HEK293 (cell line): ENCODE results near the gene ATP8A2.

Source experiments
- CTCF ChIA-PET: fragments of 350-600 bp; formaldehyde crosslinking; extraction: SDS; loops from one replicate; lab custom pipeline; 2021; ENCODE audit warnings: antibody characterized with exemption; lab: Yijun Ruan, JAX
- POLR2A ChIA-PET: fragments of 300-600 bp; formaldehyde crosslinking; extraction: SDS; loops from one replicate; lab custom pipeline; 2020; ENCODE audit warnings: antibody characterized with exemption, inconsistent platforms; lab: Yijun Ruan, JAX
- H3K27ac ChIP-seq: fragments of 200-500 bp; sonication (Bioruptor generic); 2 replicates; pipeline ENCODE4 v1.5.1; 2014; ENCODE audit warnings: low read depth, low read length, control low read depth, inconsistent platforms; ENCODE audit errors: extremely low read depth
- H3K36me3 ChIP-seq, 2 experiments: fragments of 200-500 bp in 1 of 2; sonication (Bioruptor generic) in 1 of 2; 1 replicate in 1 of 2; 2 replicates in 1 of 2; pipeline ENCODE4 v1.5.1; 2014 to 2017; ENCODE audit warnings: inconsistent platforms in 2 of 2, low read length in 2 of 2; ENCODE audit not compliant: control insufficient read depth in 2 of 2, insufficient read depth in 1 of 2
- H3K4me1 ChIP-seq: fragments of 200-500 bp; sonication (Bioruptor generic); 2 replicates; pipeline ENCODE4 v1.5.1; 2014; ENCODE audit warnings: mild to moderate bottlenecking, low read length, inconsistent platforms; ENCODE audit not compliant: control insufficient read depth, insufficient read depth
- H3K4me3 ChIP-seq: 2 replicates; pipeline ENCODE4 v1.5.1; 2011; ENCODE audit warnings: low read depth, mild to moderate bottlenecking, control low read depth, low read length, moderate library complexity
- H3K9me3 ChIP-seq: fragments of 200-500 bp; sonication (Bioruptor generic); 2 replicates; pipeline ENCODE4 v1.5.1; 2014; ENCODE audit warnings: low read depth, low read length, inconsistent platforms; ENCODE audit not compliant: control insufficient read depth, insufficient read depth
- GLI4 ChIP-seq: fragments of 450-650 bp; formaldehyde crosslinking; IDR thresholded peaks from 2 replicates; pipeline ENCODE4 v1.5.1; 2016; ENCODE audit warnings: missing biosample characterization, missing genetic modification characterization
- KLF7 ChIP-seq: fragments of 450-650 bp; formaldehyde crosslinking; IDR thresholded peaks from 2 replicates; pipeline ENCODE4 v1.5.1; 2016; ENCODE audit warnings: missing biosample characterization, missing genetic modification characterization, borderline replicate concordance
- KLF8 ChIP-seq: fragments of 450-650 bp; formaldehyde crosslinking; IDR thresholded peaks from 2 replicates; pipeline ENCODE4 v1.5.1; 2016; ENCODE audit warnings: missing biosample characterization, missing genetic modification characterization
- YY1 ChIP-seq: fragments of 450-650 bp; formaldehyde crosslinking; IDR thresholded peaks from 2 replicates; pipeline ENCODE4 v1.5.1; 2018; ENCODE audit warnings: missing biosample characterization, missing genetic modification characterization
- ZBTB6 ChIP-seq: fragments of 450-650 bp; formaldehyde crosslinking; IDR thresholded peaks from 2 replicates; pipeline ENCODE4 v1.5.1; 2017; ENCODE audit warnings: missing biosample characterization, missing genetic modification characterization
- ZBTB7A ChIP-seq: fragments of 450-650 bp; formaldehyde crosslinking; IDR thresholded peaks from 2 replicates; pipeline ENCODE4 v1.5.1; 2016; ENCODE audit warnings: low read depth, missing biosample characterization, missing genetic modification characterization
- ZFP3 ChIP-seq: fragments of 450-650 bp; formaldehyde crosslinking; IDR thresholded peaks from 2 replicates; pipeline ENCODE4 v1.5.1; 2016; ENCODE audit warnings: low read depth, missing biosample characterization, missing genetic modification characterization
- ZNF138 ChIP-seq: fragments of 450-650 bp; formaldehyde crosslinking; IDR thresholded peaks from 2 replicates; pipeline ENCODE4 v1.5.1; 2016; ENCODE audit warnings: missing biosample characterization, missing genetic modification characterization, borderline replicate concordance
- ZNF140 ChIP-seq: fragments of 450-650 bp; formaldehyde crosslinking; IDR thresholded peaks from 2 replicates; pipeline ENCODE4 v1.5.1; 2016; ENCODE audit warnings: missing biosample characterization, missing genetic modification characterization
- ZNF148 ChIP-seq: fragments of 450-650 bp; formaldehyde crosslinking; IDR thresholded peaks from 2 replicates; pipeline ENCODE4 v1.5.0; 2017; ENCODE audit warnings: missing biosample characterization, missing genetic modification characterization, borderline replicate concordance
- ZNF221 ChIP-seq: fragments of 450-650 bp; formaldehyde crosslinking; IDR thresholded peaks from 2 replicates; pipeline ENCODE4 v1.5.1; 2017; ENCODE audit warnings: missing biosample characterization, missing genetic modification characterization, borderline replicate concordance
- ZNF248 ChIP-seq: fragments of 450-650 bp; formaldehyde crosslinking; IDR thresholded peaks from 2 replicates; pipeline ENCODE4 v1.5.1; 2017; ENCODE audit warnings: missing biosample characterization, missing genetic modification characterization
- ZNF391 ChIP-seq: fragments of 450-650 bp; formaldehyde crosslinking; IDR thresholded peaks from 2 replicates; pipeline ENCODE4 v1.5.1; 2016; ENCODE audit warnings: low read depth, missing biosample characterization, missing genetic modification characterization, borderline replicate concordance
- ZNF48 ChIP-seq: fragments of 450-650 bp; formaldehyde crosslinking; IDR thresholded peaks from 2 replicates; pipeline ENCODE4 v1.5.1; 2016; ENCODE audit warnings: missing biosample characterization, missing genetic modification characterization
- ZNF529 ChIP-seq: fragments of 450-650 bp; formaldehyde crosslinking; IDR thresholded peaks from 2 replicates; pipeline ENCODE4 v1.5.1; 2017; ENCODE audit warnings: missing genetic modification characterization, missing biosample characterization; ENCODE audit not compliant: insufficient replicate concordance
- TF ChIP-seq, protein P1 (sequence below): sonication (generic); formaldehyde crosslinking; IDR thresholded peaks from 2 replicates; pipeline ENCODE4 v1.8.1; 2022; ENCODE audit warnings: mild to moderate bottlenecking, moderate library complexity, missing genetic modification reagents
- TF ChIP-seq, protein P2 (sequence below): fragments of 450-650 bp; formaldehyde crosslinking; IDR thresholded peaks from 2 replicates; pipeline ENCODE4 v1.5.1; 2016; ENCODE audit warnings: missing biosample characterization, missing genetic modification characterization
- TF ChIP-seq, protein P3 (sequence below): fragments of 450-650 bp; formaldehyde crosslinking; IDR thresholded peaks from 2 replicates; pipeline ENCODE4 v1.5.1; 2017; ENCODE audit warnings: missing biosample characterization, missing genetic modification characterization
- TF ChIP-seq, protein P4 (sequence below): fragments of 450-650 bp; formaldehyde crosslinking; conservative IDR thresholded peaks from 2 replicates; pipeline ENCODE4 v1.5.1; 2016; ENCODE audit warnings: low read depth, missing biosample characterization, missing genetic modification characterization
- TF ChIP-seq, protein P5 (sequence below): fragments of 450-650 bp; IDR thresholded peaks from 2 replicates; pipeline ENCODE4 v1.5.1; 2018; ENCODE audit warnings: missing biosample characterization, missing genetic modification characterization

ATP8A2 gene

GRCh38 chr13:25899464-25899863 lies 527.7 kb downstream of the ATP8A2 start:
- Histone ChIP-seq H3K9me3 (no peaks in the 10 kb centered on the region), H3K4me1 (no peaks in the 10 kb centered on the region)

More at GRCh38 chr13:25899464-25899863, 527.7 kb downstream of the ATP8A2 start:
- Histone ChIP-seq H3K36me3 (no peaks in the 10 kb centered on the region), H3K4me3 (no peak overlapping the region), H3K27ac (no peak overlapping the region)
- ChIA-PET POLR2A (no interaction called here), CTCF (no interaction called here)
- TF ChIP-seq, protein P1, sequence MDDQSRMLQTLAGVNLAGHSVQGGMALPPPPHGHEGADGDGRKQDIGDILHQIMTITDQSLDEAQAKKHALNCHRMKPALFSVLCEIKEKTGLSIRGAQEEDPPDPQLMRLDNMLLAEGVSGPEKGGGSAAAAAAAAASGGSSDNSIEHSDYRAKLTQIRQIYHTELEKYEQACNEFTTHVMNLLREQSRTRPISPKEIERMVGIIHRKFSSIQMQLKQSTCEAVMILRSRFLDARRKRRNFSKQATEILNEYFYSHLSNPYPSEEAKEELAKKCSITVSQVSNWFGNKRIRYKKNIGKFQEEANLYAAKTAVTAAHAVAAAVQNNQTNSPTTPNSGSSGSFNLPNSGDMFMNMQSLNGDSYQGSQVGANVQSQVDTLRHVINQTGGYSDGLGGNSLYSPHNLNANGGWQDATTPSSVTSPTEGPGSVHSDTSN (CRISPR knock-in tag) = no peak
- TF ChIP-seq ZNF248 (no peak), ZNF391 (tag by site-specific recombination) (no peak), ZBTB7A (tag by site-specific recombination) (no peak), ZNF148 (tag by site-specific recombination) (no peak), KLF7 (tag by site-specific recombination) (no peak), ZNF140 (tag by site-specific recombination) (no peak), ZBTB6 (tag by site-specific recombination) (no peak), GLI4 (tag by site-specific recombination) (no peak), ZNF138 (no peak), ZNF48 (tag by site-specific recombination) (no peak), ZNF221 (no peak), KLF8 (tag by site-specific recombination) (no peak), ZFP3 (tag by site-specific recombination) (no peak), YY1 (tag by site-specific recombination) (no peak), ZNF529 (tag by site-specific recombination) (no peak)
- TF ChIP-seq, protein P2, sequence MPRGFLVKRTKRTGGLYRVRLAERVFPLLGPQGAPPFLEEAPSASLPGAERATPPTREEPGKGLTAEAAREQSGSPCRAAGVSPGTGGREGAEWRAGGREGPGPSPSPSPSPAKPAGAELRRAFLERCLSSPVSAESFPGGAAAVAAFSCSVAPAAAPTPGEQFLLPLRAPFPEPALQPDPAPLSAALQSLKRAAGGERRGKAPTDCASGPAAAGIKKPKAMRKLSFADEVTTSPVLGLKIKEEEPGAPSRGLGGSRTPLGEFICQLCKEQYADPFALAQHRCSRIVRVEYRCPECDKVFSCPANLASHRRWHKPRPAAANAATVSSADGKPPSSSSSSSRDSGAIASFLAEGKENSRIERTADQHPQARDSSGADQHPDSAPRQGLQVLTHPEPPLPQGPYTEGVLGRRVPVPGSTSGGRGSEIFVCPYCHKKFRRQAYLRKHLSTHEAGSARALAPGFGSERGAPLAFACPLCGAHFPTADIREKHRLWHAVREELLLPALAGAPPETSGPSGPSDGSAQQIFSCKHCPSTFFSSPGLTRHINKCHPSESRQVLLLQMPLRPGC = no peak
- TF ChIP-seq, protein P3, sequence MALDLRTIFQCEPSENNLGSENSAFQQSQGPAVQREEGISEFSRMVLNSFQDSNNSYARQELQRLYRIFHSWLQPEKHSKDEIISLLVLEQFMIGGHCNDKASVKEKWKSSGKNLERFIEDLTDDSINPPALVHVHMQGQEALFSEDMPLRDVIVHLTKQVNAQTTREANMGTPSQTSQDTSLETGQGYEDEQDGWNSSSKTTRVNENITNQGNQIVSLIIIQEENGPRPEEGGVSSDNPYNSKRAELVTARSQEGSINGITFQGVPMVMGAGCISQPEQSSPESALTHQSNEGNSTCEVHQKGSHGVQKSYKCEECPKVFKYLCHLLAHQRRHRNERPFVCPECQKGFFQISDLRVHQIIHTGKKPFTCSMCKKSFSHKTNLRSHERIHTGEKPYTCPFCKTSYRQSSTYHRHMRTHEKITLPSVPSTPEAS (tag by site-specific recombination) = no peak
- TF ChIP-seq, protein P4, sequence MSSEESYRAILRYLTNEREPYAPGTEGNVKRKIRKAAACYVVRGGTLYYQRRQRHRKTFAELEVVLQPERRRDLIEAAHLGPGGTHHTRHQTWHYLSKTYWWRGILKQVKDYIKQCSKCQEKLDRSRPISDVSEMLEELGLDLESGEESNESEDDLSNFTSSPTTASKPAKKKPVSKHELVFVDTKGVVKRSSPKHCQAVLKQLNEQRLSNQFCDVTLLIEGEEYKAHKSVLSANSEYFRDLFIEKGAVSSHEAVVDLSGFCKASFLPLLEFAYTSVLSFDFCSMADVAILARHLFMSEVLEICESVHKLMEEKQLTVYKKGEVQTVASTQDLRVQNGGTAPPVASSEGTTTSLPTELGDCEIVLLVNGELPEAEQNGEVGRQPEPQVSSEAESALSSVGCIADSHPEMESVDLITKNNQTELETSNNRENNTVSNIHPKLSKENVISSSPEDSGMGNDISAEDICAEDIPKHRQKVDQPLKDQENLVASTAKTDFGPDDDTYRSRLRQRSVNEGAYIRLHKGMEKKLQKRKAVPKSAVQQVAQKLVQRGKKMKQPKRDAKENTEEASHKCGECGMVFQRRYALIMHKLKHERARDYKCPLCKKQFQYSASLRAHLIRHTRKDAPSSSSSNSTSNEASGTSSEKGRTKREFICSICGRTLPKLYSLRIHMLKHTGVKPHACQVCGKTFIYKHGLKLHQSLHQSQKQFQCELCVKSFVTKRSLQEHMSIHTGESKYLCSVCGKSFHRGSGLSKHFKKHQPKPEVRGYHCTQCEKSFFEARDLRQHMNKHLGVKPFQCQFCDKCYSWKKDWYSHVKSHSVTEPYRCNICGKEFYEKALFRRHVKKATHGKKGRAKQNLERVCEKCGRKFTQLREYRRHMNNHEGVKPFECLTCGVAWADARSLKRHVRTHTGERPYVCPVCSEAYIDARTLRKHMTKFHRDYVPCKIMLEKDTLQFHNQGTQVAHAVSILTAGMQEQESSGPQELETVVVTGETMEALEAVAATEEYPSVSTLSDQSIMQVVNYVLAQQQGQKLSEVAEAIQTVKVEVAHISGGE (tag by site-specific recombination) = no peak
- TF ChIP-seq, protein P5, sequence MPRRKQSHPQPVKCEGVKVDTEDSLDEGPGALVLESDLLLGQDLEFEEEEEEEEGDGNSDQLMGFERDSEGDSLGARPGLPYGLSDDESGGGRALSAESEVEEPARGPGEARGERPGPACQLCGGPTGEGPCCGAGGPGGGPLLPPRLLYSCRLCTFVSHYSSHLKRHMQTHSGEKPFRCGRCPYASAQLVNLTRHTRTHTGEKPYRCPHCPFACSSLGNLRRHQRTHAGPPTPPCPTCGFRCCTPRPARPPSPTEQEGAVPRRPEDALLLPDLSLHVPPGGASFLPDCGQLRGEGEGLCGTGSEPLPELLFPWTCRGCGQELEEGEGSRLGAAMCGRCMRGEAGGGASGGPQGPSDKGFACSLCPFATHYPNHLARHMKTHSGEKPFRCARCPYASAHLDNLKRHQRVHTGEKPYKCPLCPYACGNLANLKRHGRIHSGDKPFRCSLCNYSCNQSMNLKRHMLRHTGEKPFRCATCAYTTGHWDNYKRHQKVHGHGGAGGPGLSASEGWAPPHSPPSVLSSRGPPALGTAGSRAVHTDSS (tag by site-specific recombination) = no peak
